HepG2 (cell line): ENCODE results near the gene XPO5. TPM values are rescaled to one million over a fixed set of nuclear protein-coding genes. Genes with fewer than 3 reads are reported as not detected.

Experiments used
- FOXO1 ChIP-seq: sonication (generic); formaldehyde crosslinking; IDR thresholded peaks from 2 replicates; pipeline ENCODE4 v1.4.0; 2020; ENCODE audit warnings: missing genetic modification reagents
- IKZF1 ChIP-seq: fragments of 450-650 bp; IDR thresholded peaks from 2 replicates; pipeline ENCODE4 v1.7.1; 2016
- NR2F1 ChIP-seq, 2 experiments: fragments of 450-650 bp in 1 of 2; formaldehyde crosslinking in 1 of 2; IDR thresholded peaks; 2 replicates each; pipeline versions ENCODE4 v1.5.0 to v1.6.1; 2016 to 2020; ENCODE audit warnings: mild to moderate bottlenecking in 1 of 2, missing compliant biosample characterization in 1 of 2, missing genetic modification reagents in 1 of 2, moderate library complexity in 1 of 2
- PAWR ChIP-seq: sonication (generic); formaldehyde crosslinking; IDR thresholded peaks from 2 replicates; pipeline ENCODE4 v1.4.0; 2020; ENCODE audit warnings: missing genetic modification reagents, mild to moderate bottlenecking, borderline replicate concordance
- SPEN ChIP-seq: sonication (generic); formaldehyde crosslinking; IDR thresholded peaks from 2 replicates; pipeline ENCODE4 v1.5.1; 2020; ENCODE audit warnings: low read depth, mild to moderate bottlenecking, missing genetic modification reagents
- TOPORS ChIP-seq: sonication (generic); formaldehyde crosslinking; IDR thresholded peaks from 2 replicates; pipeline ENCODE4 v1.8.0; 2023; ENCODE audit warnings: mild to moderate bottlenecking, missing genetic modification reagents
- WIZ ChIP-seq: sonication (generic); formaldehyde crosslinking; IDR thresholded peaks from 2 replicates; pipeline ENCODE4 v1.5.1; 2020; ENCODE audit warnings: mild to moderate bottlenecking, missing genetic modification reagents
- ZMAT3 ChIP-seq: sonication (generic); formaldehyde crosslinking; conservative IDR thresholded peaks from 2 replicates; pipeline ENCODE4 v1.7.0; 2021; ENCODE audit warnings: missing genetic modification reagents
- ZNF382 ChIP-seq: sonication (generic); formaldehyde crosslinking; IDR thresholded peaks from 2 replicates; pipeline ENCODE4 v1.5.0; 2020; ENCODE audit warnings: missing genetic modification reagents, mild to moderate bottlenecking, borderline replicate concordance
- ZNF460 ChIP-seq: sonication (generic); formaldehyde crosslinking; IDR thresholded peaks from 2 replicates; pipeline ENCODE4 v1.5.1; 2020; ENCODE audit warnings: missing genetic modification reagents, mild to moderate bottlenecking, borderline replicate concordance
- ZNF775 ChIP-seq: sonication (generic); formaldehyde crosslinking; IDR thresholded peaks from 2 replicates; pipeline ENCODE4 v1.4.0; 2020; ENCODE audit warnings: missing genetic modification reagents, mild to moderate bottlenecking, moderate library complexity, borderline replicate concordance
- ZNF883 ChIP-seq: sonication (generic); formaldehyde crosslinking; IDR thresholded peaks from 2 replicates; pipeline ENCODE4 v1.5.1; 2020; ENCODE audit warnings: mild to moderate bottlenecking, missing genetic modification reagents; ENCODE audit errors: not compliant biosample characterization
- polyA plus RNA-seq, 8 experiments: library from polyadenylated mRNA; depleted of rRNA in 3 of 8; stranded (reverse) in 7 of 8; unstranded in 1 of 8; fragments of >200 nt; fragmentation: Illumina TruSeq in 4 of 8; extraction: Trizol in 4 of 8; gene quantifications; 2 replicates each; pipeline versions ENCODE4 v1.2.1 to v1.2.3, GENCODE V29; 2011 to 2016; ENCODE audit warnings: low read depth in 4 of 8, missing spikeins in 1 of 8, mixed read lengths in 1 of 8; ENCODE audit not compliant: insufficient read depth in 1 of 8
- total RNA-seq, 5 experiments: library from RNA; depleted of rRNA; stranded (reverse); fragments of >200 nt; fragmentation: Illumina TruSeq; extraction: Trizol; gene quantifications; 2 replicates each; pipeline ENCODE4 v1.2.3, GENCODE V29; 2016; ENCODE audit warnings: low read depth in 1 of 5
- TF ChIP-seq, protein P1 (sequence below): sonication (generic); formaldehyde crosslinking; IDR thresholded peaks from one replicate; pipeline ENCODE4 v1.5.1; 2020; ENCODE audit warnings: mild to moderate bottlenecking, missing genetic modification reagents; ENCODE audit errors: not compliant biosample characterization
- TF ChIP-seq, protein P2 (sequence below): sonication (generic); formaldehyde crosslinking; IDR thresholded peaks from 2 replicates; pipeline ENCODE4 v1.5.1; 2020; ENCODE audit warnings: mild to moderate bottlenecking, moderate library complexity, missing genetic modification reagents
- TF ChIP-seq, protein P3 (sequence below): sonication (generic); formaldehyde crosslinking; IDR thresholded peaks from 2 replicates; pipeline ENCODE4 v1.5.0; 2020; ENCODE audit warnings: mild to moderate bottlenecking, missing genetic modification reagents
- TF ChIP-seq, protein P4 (sequence below): sonication (generic); formaldehyde crosslinking; IDR thresholded peaks from 2 replicates; pipeline ENCODE4 v1.4.0; 2020; ENCODE audit warnings: mild to moderate bottlenecking, missing genetic modification reagents

Gene XPO5
- total and polyA plus RNA-seq, 2 of the 13 experiments (the other 11 are each of a cell fraction or from before 2014, with no cell fraction given): 52.2 to 68.0 TPM

DNA sequence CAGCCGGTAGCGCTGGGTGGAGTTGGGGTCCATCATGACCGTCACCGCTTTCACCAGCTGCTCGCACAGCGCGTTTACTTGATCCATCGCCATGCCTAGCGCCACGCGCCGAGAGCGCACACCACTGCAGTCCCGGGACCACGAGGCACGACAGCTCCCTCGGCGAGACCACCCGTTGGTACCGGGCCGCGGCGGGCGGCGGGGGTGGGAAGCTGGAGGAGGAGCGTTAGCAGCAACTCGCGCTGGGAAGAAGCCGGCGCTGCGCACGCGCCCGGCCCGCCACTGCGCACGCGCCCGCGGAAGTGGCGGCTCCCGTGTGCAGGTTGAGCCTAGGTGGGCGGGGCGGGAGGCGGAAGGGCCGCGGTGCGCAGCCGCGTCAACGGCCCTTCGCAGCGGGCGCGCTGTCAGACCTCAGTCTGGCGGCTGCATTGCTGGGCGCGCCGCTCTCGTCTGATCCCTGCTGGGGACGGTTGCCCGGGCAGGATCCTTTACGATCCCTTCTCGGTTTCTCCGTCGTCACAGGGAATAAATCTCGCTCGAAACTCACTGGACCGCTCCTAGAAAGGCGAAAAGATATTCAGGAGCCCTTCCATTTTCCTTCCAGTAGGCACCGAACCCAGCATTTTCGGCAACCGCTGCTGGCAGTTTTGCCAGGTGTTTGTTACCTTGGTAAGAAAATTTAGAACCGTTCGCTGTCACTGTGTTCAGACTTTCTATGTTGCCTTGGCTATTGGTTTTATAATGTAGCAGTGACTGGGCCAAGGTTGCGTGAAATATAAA lies at the start of gene XPO5, which contains the start of gene POLH (continued):
- TF ChIP-seq WIZ: peak; percentile 90
- TF ChIP-seq, protein P1, sequence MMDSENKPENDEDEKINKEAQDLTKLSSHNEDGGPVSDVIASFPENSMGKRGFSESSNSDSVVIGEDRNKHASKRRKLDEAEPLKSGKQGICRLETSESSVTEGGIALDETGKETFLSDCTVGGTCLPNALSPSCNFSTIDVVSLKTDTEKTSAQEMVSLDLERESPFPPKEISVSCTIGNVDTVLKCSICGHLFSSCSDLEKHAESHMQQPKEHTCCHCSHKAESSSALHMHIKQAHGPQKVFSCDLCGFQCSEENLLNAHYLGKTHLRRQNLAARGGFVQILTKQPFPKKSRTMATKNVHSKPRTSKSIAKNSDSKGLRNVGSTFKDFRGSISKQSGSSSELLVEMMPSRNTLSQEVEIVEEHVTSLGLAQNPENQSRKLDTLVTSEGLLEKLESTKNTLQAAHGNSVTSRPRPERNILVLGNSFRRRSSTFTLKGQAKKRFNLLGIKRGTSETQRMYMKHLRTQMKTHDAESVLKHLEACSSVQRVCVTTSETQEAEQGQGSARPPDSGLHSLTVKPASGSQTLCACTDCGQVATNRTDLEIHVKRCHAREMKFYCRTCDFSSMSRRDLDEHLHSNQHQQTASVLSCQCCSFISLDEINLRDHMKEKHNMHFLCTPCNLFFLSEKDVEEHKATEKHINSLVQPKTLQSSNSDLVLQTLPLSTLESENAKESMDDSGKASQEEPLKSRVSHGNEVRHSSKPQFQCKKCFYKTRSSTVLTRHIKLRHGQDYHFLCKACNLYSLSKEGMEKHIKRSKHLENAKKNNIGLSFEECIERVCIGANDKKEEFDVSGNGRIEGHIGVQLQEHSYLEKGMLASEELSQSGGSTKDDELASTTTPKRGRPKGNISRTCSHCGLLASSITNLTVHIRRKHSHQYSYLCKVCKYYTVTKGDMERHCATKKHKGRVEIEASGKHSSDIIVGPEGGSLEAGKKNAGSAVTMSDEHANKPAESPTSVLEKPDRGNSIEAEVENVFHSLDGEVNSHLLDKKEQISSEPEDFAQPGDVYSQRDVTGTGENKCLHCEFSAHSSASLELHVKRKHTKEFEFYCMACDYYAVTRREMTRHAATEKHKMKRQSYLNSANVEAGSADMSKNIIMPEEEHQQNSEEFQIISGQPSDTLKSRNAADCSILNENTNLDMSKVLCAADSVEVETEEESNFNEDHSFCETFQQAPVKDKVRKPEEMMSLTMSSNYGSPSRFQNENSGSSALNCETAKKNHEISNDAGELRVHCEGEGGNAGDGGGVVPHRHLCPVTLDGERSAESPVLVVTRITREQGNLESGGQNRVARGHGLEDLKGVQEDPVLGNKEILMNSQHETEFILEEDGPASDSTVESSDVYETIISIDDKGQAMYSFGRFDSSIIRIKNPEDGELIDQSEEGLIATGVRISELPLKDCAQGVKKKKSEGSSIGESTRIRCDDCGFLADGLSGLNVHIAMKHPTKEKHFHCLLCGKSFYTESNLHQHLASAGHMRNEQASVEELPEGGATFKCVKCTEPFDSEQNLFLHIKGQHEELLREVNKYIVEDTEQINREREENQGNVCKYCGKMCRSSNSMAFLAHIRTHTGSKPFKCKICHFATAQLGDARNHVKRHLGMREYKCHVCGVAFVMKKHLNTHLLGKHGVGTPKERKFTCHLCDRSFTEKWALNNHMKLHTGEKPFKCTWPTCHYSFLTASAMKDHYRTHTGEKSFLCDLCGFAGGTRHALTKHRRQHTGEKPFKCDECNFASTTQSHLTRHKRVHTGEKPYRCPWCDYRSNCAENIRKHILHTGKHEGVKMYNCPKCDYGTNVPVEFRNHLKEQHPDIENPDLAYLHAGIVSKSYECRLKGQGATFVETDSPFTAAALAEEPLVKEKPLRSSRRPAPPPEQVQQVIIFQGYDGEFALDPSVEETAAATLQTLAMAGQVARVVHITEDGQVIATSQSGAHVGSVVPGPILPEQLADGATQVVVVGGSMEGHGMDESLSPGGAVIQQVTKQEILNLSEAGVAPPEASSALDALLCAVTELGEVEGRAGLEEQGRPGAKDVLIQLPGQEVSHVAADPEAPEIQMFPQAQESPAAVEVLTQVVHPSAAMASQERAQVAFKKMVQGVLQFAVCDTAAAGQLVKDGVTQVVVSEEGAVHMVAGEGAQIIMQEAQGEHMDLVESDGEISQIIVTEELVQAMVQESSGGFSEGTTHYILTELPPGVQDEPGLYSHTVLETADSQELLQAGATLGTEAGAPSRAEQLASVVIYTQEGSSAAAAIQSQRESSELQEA: peak; percentile 71
- TF ChIP-seq ZNF460 (CRISPR knock-in tag): no peak
- TF ChIP-seq NR2F1 (CRISPR knock-in tag; IDR thresholded peaks at IDR 0.05): no peak
- peak; percentile 98 for TF ChIP-seq TOPORS (CRISPR knock-in tag)
- no peak; the same call in 1 of the 2 replicates for TF ChIP-seq ZNF775 (CRISPR knock-in tag)
- TF ChIP-seq, protein P2, sequence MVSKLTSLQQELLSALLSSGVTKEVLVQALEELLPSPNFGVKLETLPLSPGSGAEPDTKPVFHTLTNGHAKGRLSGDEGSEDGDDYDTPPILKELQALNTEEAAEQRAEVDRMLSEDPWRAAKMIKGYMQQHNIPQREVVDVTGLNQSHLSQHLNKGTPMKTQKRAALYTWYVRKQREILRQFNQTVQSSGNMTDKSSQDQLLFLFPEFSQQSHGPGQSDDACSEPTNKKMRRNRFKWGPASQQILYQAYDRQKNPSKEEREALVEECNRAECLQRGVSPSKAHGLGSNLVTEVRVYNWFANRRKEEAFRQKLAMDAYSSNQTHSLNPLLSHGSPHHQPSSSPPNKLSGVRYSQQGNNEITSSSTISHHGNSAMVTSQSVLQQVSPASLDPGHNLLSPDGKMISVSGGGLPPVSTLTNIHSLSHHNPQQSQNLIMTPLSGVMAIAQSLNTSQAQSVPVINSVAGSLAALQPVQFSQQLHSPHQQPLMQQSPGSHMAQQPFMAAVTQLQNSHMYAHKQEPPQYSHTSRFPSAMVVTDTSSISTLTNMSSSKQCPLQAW (CRISPR knock-in tag): peak; percentile 66
- TF ChIP-seq ZNF382 (CRISPR knock-in tag): no peak
- TF ChIP-seq IKZF1: no peak
- TF ChIP-seq FOXO1: 0 out of 2 replicates have a peak, but pooled peaks have one; percentile 55
- TF ChIP-seq PAWR (CRISPR knock-in tag): no peak
- TF ChIP-seq ZNF883 (CRISPR knock-in tag): peak; percentile 82
- TF ChIP-seq, protein P3, sequence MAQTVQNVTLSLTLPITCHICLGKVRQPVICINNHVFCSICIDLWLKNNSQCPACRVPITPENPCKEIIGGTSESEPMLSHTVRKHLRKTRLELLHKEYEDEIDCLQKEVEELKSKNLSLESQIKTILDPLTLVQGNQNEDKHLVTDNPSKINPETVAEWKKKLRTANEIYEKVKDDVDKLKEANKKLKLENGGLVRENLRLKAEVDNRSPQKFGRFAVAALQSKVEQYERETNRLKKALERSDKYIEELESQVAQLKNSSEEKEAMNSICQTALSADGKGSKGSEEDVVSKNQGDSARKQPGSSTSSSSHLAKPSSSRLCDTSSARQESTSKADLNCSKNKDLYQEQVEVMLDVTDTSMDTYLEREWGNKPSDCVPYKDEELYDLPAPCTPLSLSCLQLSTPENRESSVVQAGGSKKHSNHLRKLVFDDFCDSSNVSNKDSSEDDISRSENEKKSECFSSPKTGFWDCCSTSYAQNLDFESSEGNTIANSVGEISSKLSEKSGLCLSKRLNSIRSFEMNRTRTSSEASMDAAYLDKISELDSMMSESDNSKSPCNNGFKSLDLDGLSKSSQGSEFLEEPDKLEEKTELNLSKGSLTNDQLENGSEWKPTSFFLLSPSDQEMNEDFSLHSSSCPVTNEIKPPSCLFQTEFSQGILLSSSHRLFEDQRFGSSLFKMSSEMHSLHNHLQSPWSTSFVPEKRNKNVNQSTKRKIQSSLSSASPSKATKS (CRISPR knock-in tag): no peak; the same call in 1 of the 2 replicates
- TF ChIP-seq ZMAT3 (CRISPR knock-in tag): peak; percentile 56
- TF ChIP-seq, protein P4, sequence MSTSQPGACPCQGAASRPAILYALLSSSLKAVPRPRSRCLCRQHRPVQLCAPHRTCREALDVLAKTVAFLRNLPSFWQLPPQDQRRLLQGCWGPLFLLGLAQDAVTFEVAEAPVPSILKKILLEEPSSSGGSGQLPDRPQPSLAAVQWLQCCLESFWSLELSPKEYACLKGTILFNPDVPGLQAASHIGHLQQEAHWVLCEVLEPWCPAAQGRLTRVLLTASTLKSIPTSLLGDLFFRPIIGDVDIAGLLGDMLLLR (CRISPR knock-in tag): peak; percentile 90
- TF ChIP-seq SPEN (CRISPR knock-in tag): peak; percentile 95
